ENCODE measurements around the gene HACD2. TPM values are rescaled to one million over a fixed set of nuclear protein-coding genes. Genes with fewer than 3 reads are reported as not detected.
A peak's percentile ranks its signal among the peaks of the same experiment; 100 is the strongest.

HACD2 gene
- total RNA-seq, 4 donors from 2014 or later, result 24.9 to 51.6 (median 36.0) TPM

DNA sequence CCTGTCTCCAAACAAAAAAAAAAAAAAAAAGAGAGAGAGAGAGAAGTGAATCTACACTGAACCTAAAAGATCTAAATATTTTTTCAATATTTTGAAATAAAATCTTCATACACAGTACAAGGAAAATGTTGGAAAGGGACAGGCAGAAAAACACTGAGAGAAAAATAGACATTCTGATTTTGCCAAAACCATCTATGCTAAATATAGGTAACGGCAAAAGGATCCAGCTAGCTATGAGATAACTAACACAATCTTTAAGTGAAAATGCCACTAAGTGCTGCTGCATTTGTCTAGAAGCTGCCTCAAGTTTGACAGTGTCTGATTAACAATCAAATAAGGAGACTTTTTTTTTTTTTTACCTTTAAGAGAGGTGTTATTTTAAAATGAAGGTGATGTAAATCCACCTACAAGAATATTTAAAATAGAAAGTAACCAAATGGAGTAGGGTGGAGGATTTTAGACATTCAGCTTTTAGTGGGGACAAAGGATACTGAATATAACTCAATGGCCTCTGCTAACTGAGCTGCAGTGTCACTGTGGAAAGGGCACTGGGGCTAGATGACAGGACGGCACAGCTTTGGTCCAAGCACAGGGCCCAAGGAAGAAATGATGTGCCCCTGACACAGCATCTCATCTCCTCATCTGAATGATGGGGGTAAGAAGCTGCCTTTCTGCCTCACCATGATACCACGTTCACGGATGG lies 62.4 kb downstream of the HACD2 start:
- H3K27me3 ChIP-seq, result no peaks in the 10 kb centered on the region
- H3K4me1 ChIP-seq, result peaks cover 0 to 25% (median 5%) of the 10 kb centered on the region in 4 donors
- peaks cover 0 to 39% (median 0%) of the 10 kb centered on the region in 3 donors for H3K36me3 ChIP-seq
- no peak overlapping the region for H3K4me3 ChIP-seq
- DNase-seq (ENCODE audit: low spot score in 2 of 2), result no peak
- no peaks in the 10 kb centered on the region for H3K9me3 ChIP-seq
- TF ChIP-seq, protein P1, sequence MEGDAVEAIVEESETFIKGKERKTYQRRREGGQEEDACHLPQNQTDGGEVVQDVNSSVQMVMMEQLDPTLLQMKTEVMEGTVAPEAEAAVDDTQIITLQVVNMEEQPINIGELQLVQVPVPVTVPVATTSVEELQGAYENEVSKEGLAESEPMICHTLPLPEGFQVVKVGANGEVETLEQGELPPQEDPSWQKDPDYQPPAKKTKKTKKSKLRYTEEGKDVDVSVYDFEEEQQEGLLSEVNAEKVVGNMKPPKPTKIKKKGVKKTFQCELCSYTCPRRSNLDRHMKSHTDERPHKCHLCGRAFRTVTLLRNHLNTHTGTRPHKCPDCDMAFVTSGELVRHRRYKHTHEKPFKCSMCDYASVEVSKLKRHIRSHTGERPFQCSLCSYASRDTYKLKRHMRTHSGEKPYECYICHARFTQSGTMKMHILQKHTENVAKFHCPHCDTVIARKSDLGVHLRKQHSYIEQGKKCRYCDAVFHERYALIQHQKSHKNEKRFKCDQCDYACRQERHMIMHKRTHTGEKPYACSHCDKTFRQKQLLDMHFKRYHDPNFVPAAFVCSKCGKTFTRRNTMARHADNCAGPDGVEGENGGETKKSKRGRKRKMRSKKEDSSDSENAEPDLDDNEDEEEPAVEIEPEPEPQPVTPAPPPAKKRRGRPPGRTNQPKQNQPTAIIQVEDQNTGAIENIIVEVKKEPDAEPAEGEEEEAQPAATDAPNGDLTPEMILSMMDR (IDR thresholded peaks at IDR 0.05), result no peak
- TF ChIP-seq POLR2A (IDR thresholded peaks at IDR 0.05), result no peak
- TF ChIP-seq EP300 (IDR thresholded peaks at IDR 0.05), result no peak
- WGBS, 2 donors, result 78 to 87% methylated on average over 4 of the region's 4 CpGs
- peak overlapping the region in 1 of 4 donors; percentile 54 for H3K27ac ChIP-seq

DNA sequence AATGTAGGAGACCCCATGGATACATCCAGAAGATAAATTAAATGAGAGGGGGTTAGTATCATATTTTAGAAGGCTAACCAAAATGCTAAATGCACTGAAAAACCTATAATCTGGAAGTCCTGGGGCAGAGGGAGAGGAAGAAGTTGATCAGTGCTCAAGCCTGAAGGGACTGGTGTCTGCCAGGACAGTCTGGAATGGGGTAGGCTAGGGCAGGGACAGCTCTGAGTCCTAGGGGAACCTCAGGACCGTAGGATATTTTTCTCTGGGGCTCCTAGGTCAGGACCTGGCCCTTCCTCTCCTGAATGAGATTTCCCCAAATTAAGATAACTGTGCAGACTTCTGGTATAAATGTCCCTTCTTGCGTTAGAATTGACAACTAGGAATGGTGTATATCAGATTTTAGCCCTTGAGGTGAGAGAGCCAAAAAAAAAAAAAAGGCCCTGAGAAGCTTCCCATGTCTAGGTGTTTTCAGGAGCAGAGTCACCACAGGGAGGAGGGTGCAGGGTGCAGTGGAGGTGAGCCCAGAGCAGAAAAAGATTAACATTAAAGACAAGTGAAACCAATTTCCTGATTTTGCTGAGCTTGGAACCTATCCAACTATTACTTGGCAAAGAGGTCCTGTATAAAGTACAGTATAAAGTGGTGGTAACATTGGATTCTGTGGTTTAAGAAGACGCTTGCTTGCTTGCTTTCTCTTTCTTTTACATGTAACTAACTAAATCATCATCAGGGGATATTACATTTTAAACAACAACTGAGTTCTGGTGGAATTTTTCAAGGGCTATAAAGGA lies 63.5 kb downstream of the HACD2 start:
- H3K4me3 ChIP-seq, result no peak overlapping the region
- no peaks in the 10 kb centered on the region for H3K27me3 ChIP-seq
- 56% methylated on average over 3 of the region's 3 CpGs for WGBS, 2 donors
- peaks cover 0 to 25% (median 5%) of the 10 kb centered on the region in 4 donors for H3K4me1 ChIP-seq
- H3K9me3 ChIP-seq, result no peaks in the 10 kb centered on the region
- H3K36me3 ChIP-seq, result peaks cover 0 to 29% (median 0%) of the 10 kb centered on the region in 3 donors
- no peak for DNase-seq (ENCODE audit: low spot score in 2 of 2)
- no peak overlapping the region for H3K27ac ChIP-seq
- TF ChIP-seq POLR2A (IDR thresholded peaks at IDR 0.05), result no peak
- TF ChIP-seq, protein P1 (IDR thresholded peaks at IDR 0.05), result no peak
- no peak for TF ChIP-seq EP300 (IDR thresholded peaks at IDR 0.05)

DNA sequence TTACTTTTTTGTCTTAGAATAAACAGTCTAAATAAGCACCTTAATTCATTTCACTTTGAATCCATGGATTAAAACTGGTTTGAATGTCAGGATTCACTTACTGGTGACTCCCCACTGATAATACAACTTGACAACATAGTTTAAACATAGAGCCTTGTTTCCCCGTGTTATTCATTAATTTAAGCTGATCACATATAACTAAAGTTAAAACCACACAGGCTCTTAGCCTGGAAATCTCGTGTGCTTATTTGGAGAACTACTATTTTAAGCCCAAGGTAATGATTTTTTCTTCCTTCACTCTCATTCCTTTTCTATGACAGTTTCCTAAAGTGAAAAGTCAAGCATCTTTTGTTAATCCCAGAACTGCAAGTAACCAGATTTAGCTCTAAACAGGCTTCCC lies 64.2 kb downstream of the HACD2 start:
- peaks cover 0 to 22% (median 0%) of the 10 kb centered on the region in 3 donors for H3K36me3 ChIP-seq
- peaks cover 0 to 25% (median 5%) of the 10 kb centered on the region in 4 donors for H3K4me1 ChIP-seq
- no peak for DNase-seq (ENCODE audit: low spot score in 2 of 2)
- TF ChIP-seq, protein P1 (IDR thresholded peaks at IDR 0.05), result no peak
- TF ChIP-seq POLR2A (IDR thresholded peaks at IDR 0.05) (no peak), EP300 (IDR thresholded peaks at IDR 0.05) (no peak)
- no peak overlapping the region for H3K4me3 ChIP-seq
- WGBS, 2 donors, result 56 to 75% methylated on average over 2 of the region's 2 CpGs
- H3K27ac ChIP-seq, result no peak overlapping the region
- H3K27me3 ChIP-seq, result no peaks in the 10 kb centered on the region
- H3K9me3 ChIP-seq, result no peaks in the 10 kb centered on the region

DNA sequence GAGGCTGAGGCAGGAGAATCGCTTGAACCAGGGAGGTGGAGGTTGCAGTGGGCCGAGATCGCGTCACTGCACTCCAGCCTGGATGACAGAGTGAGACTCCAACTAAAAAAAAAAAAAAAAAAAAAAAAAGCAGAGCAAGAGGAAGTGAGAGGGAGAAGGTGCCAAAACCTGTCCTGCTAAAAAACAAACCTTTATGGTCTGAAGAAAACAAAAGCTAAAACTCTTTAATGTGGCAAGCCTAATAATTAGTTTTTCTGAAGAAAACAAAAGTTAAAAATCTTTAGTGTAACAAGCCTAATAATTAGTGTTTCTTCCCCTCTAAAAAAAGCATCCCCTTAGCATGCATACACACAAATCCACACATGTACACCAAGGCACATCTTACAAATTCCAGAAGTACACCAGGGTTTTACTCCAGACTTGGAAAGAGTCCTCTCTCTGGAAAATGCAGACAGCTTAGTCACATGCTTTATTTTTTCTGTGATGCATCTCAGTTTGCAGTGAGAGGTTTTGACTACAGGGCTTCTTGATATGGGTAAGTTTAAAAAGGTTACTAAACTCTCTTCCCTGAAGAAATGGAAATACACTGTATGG lies 65.9 kb downstream of the HACD2 start:
- Histone ChIP-seq H3K27ac (no peak overlapping the region), H3K9me3 (no peaks in the 10 kb centered on the region), H3K36me3 (peaks cover 0 to 12% (median 0%) of the 10 kb centered on the region in 3 donors), H3K4me3 (no peak overlapping the region), H3K27me3 (no peaks in the 10 kb centered on the region), H3K4me1 (peaks cover 0 to 24% (median 5%) of the 10 kb centered on the region in 4 donors)
- WGBS, 2 donors, result 88 to 92% methylated on average over 4 of the region's 4 CpGs
- TF ChIP-seq, protein P1 (IDR thresholded peaks at IDR 0.05), result no peak
- TF ChIP-seq POLR2A (IDR thresholded peaks at IDR 0.05) (no peak), EP300 (IDR thresholded peaks at IDR 0.05) (no peak)
- DNase-seq (ENCODE audit: low spot score in 2 of 2), result no peak

All from tibial nerve (tissue), 4 donors.